Hepatocyte (in vitro differentiated cells): Measurements from ENCODE around the gene MX1. TPM values are rescaled to one million over a fixed set of nuclear protein-coding genes. Genes with fewer than 3 reads are reported as not detected.

Experiments
- DNase-seq: peaks from one replicate; pipeline ENCODE4 v3.0.0-alpha.2; 2016; ENCODE audit warnings: low spot score
- H2AFZ ChIP-seq: fragments of 200-600 bp; sonication (generic); 2 replicates; pipeline ENCODE4 v1.6.0; 2016; ENCODE audit warnings: antibody characterized with exemption, mild to moderate bottlenecking
- H3K27ac ChIP-seq: fragments of 200-600 bp; sonication (generic); 2 replicates; pipeline ENCODE4 v1.5.1; 2016; ENCODE audit warnings: mild to moderate bottlenecking
- H3K27me3 ChIP-seq: fragments of 200-600 bp; sonication (generic); 2 replicates; pipeline ENCODE4 v1.6.1; 2016
- H3K36me3 ChIP-seq: fragments of 200-600 bp; sonication (generic); replicated peaks from 2 replicates; pipeline ENCODE4 v1.5.1; 2016; ENCODE audit warnings: low read depth; ENCODE audit not compliant: insufficient read depth
- H3K4me1 ChIP-seq: fragments of 200-600 bp; sonication (generic); 2 replicates; pipeline ENCODE4 v1.5.1; 2016; ENCODE audit warnings: mild to moderate bottlenecking, moderate library complexity; ENCODE audit not compliant: insufficient read depth
- H3K4me2 ChIP-seq: fragments of 200-600 bp; sonication (generic); 2 replicates; pipeline ENCODE4 v1.6.0; 2016
- H3K4me3 ChIP-seq: fragments of 200-600 bp; sonication (generic); 2 replicates; pipeline ENCODE4 v1.5.1; 2016; ENCODE audit warnings: mild to moderate bottlenecking
- H3K79me2 ChIP-seq: fragments of 200-600 bp; sonication (generic); 2 replicates; pipeline ENCODE4 v1.6.0; 2017; ENCODE audit warnings: mild to moderate bottlenecking
- H3K9me2 ChIP-seq: fragments of 200-600 bp; sonication (generic); replicated peaks from 2 replicates; pipeline ENCODE4 v1.6.0; 2017; ENCODE audit warnings: mild to moderate bottlenecking; ENCODE audit not compliant: insufficient read depth
- H3K9me3 ChIP-seq: fragments of 200-600 bp; sonication (generic); 2 replicates; pipeline ENCODE4 v1.5.1; 2016; ENCODE audit warnings: low read depth, mild to moderate bottlenecking
- H4K20me1 ChIP-seq: fragments of 200-600 bp; sonication (generic); 2 replicates; pipeline ENCODE4 v1.6.0; 2016; ENCODE audit warnings: mild to moderate bottlenecking; ENCODE audit not compliant: insufficient read depth, poor library complexity, severe bottlenecking
- CTCF ChIP-seq: fragments of 200-600 bp; sonication (generic); IDR thresholded peaks from 2 replicates; pipeline ENCODE4 v1.5.1; 2016; ENCODE audit warnings: antibody characterized with exemption, mild to moderate bottlenecking; ENCODE audit not compliant: poor library complexity
- EZH2 ChIP-seq: fragments of 200-600 bp; sonication (generic); IDR thresholded peaks from 2 replicates; pipeline ENCODE4 v1.6.1; 2016; ENCODE audit warnings: antibody characterized with exemption, mild to moderate bottlenecking, borderline replicate concordance
- EZH2phosphoT487 ChIP-seq: fragments of 200-600 bp; sonication (generic); IDR thresholded peaks from one replicate; pipeline ENCODE4 v1.6.1; 2018; ENCODE audit warnings: antibody characterized with exemption, mild to moderate bottlenecking, low read depth, moderate library complexity; ENCODE audit not compliant: unreplicated experiment, severe bottlenecking
- WGBS: methylation state at CpG from one replicate; pipeline ENCODE4 v1.1.6; 2016; ENCODE audit warnings: low lambda C conversion rate; ENCODE audit errors: missing lambda C conversion rate; 5-methylcytosine and 5-hydroxymethylcytosine counted together
- polyA plus RNA-seq: library from polyadenylated mRNA; unstranded; fragments of >200 nt; fragmentation: Nextera tagmentation; extraction: Ambion mirVana; gene quantifications from 2 replicates; pipeline ENCODE4 v1.2.1, GENCODE V29; 2016
- total RNA-seq: library from RNA; depleted of rRNA; stranded (reverse); fragments of >200 nt; gene quantifications from 2 replicates; pipeline ENCODE4 v1.2.3, GENCODE V29; 2014

Gene MX1
- total and polyA plus RNA-seq, 2 experiments from 2014 or later = 14.2 to 26.6 TPM

- DNase-seq = no peak
- H3K9me3 ChIP-seq = no peaks in the 10 kb centered on the region
- no peak for TF ChIP-seq CTCF
- TF ChIP-seq EZH2phosphoT487 = no peak
- no peak for TF ChIP-seq EZH2
- H3K79me2 ChIP-seq = no peaks in the 10 kb centered on the region
- no peaks in the 10 kb centered on the region for H3K27me3 ChIP-seq
- H3K4me2 ChIP-seq = no peak overlapping the region
- H4K20me1 ChIP-seq = no peaks in the 10 kb centered on the region
- H3K9me2 ChIP-seq = no peaks in the 10 kb centered on the region
- no peaks in the 10 kb centered on the region for H3K36me3 ChIP-seq
- no peak overlapping the region for H2AFZ ChIP-seq
- H3K4me1 ChIP-seq = no peaks in the 10 kb centered on the region
- WGBS = 97% methylated on average over 3 of the region's 3 CpGs
- H3K27ac ChIP-seq = no peak overlapping the region
- no peak overlapping the region for H3K4me3 ChIP-seq
Measured at GRCh38 chr21:41453198-41453597, 27.2 kb downstream of the MX1 start.

GRCh38 chr21:41453761-41454160 lies 27.7 kb downstream of the MX1 start:
- no peaks in the 10 kb centered on the region for H3K4me1 ChIP-seq
- no peaks in the 10 kb centered on the region for H4K20me1 ChIP-seq
- DNase-seq = no peak
- H2AFZ ChIP-seq = no peak overlapping the region
- TF ChIP-seq CTCF (no peak), EZH2 (no peak), EZH2phosphoT487 (no peak)
- no peak overlapping the region for H3K27ac ChIP-seq
- no peaks in the 10 kb centered on the region for H3K27me3 ChIP-seq
- no peaks in the 10 kb centered on the region for H3K79me2 ChIP-seq
- H3K4me2 ChIP-seq = no peak overlapping the region
- no peaks in the 10 kb centered on the region for H3K9me2 ChIP-seq
- H3K9me3 ChIP-seq = no peaks in the 10 kb centered on the region
- H3K36me3 ChIP-seq = no peaks in the 10 kb centered on the region
- H3K4me3 ChIP-seq = no peak overlapping the region
- WGBS = 82% methylated on average over 3 of the region's 3 CpGs

- H3K79me2 ChIP-seq = no peaks in the 10 kb centered on the region
- 93% methylated on average over 6 of the region's 6 CpGs for WGBS
- peaks cover 7% of the 10 kb centered on the region for H3K4me1 ChIP-seq
- no peak overlapping the region for H3K4me2 ChIP-seq
- H3K36me3 ChIP-seq = no peaks in the 10 kb centered on the region
- TF ChIP-seq CTCF (no peak), EZH2phosphoT487 (no peak), EZH2 (no peak)
- no peak overlapping the region for H3K4me3 ChIP-seq
- H2AFZ ChIP-seq = no peak overlapping the region
- no peaks in the 10 kb centered on the region for H3K9me2 ChIP-seq
- H3K27ac ChIP-seq = no peak overlapping the region
- H3K27me3 ChIP-seq = no peaks in the 10 kb centered on the region
- H4K20me1 ChIP-seq = no peaks in the 10 kb centered on the region
- H3K9me3 ChIP-seq = no peaks in the 10 kb centered on the region
- no peak for DNase-seq
Measured at GRCh38 chr21:41458121-41458520, 32.1 kb downstream of the MX1 start.

GRCh38 chr21:41458559-41458958 lies 32.5 kb downstream of the MX1 start:
- Histone ChIP-seq H3K9me3 (no peaks in the 10 kb centered on the region), H3K4me2 (no peak overlapping the region), H3K4me1 (peaks cover 7% of the 10 kb centered on the region), H3K4me3 (no peak overlapping the region), H3K27me3 (no peaks in the 10 kb centered on the region), H3K36me3 (no peaks in the 10 kb centered on the region), H4K20me1 (no peaks in the 10 kb centered on the region), H3K27ac (no peak overlapping the region), H3K79me2 (no peaks in the 10 kb centered on the region), H3K9me2 (no peaks in the 10 kb centered on the region), H2AFZ (no peak overlapping the region)
- WGBS = 97% methylated on average over 22 of the region's 22 CpGs
- no peak for TF ChIP-seq EZH2phosphoT487
- no peak for TF ChIP-seq CTCF
- no peak for TF ChIP-seq EZH2
- no peak for DNase-seq
